HCT116 (cell line): ENCODE measurements around the gene ARMC2.

ENCODE experiments used
- ATF3 ChIP-seq: IDR thresholded peaks from 2 replicates; pipeline ENCODE4 v1.6.1; 2012
- CEBPB ChIP-seq: IDR thresholded peaks from 2 replicates; pipeline ENCODE4 v1.6.1; 2012; ENCODE audit warnings: low read depth
- CTCF ChIP-seq, 3 experiments: fragments of 200-600 bp in 1 of 3; sonication (generic) in 1 of 3; IDR thresholded peaks in 2 of 3; conservative IDR thresholded peaks in 1 of 3; 2 replicates each; pipeline ENCODE4 v1.5.1; 2012 to 2017; ENCODE audit warnings: low read depth in 2 of 3, low read length in 2 of 3, antibody characterized with exemption in 1 of 3, borderline replicate concordance in 1 of 3, control low read depth in 1 of 3, mild to moderate bottlenecking in 1 of 3, mixed read lengths in 1 of 3, mixed run types in 1 of 3, moderate library complexity in 1 of 3; ENCODE audit not compliant: insufficient read depth in 1 of 3
- EZH2 ChIP-seq: fragments of 200-600 bp; sonication (generic); IDR thresholded peaks from 2 replicates; pipeline ENCODE4 v1.6.1; 2017; ENCODE audit warnings: antibody characterized with exemption, mixed run types
- POLR2A ChIP-seq: IDR thresholded peaks from 2 replicates; pipeline ENCODE4 v1.7.0; 2011; ENCODE audit warnings: borderline replicate concordance; ENCODE audit not compliant: insufficient read depth, insufficient read length; ENCODE audit errors: extremely low read depth
- SRF ChIP-seq: IDR thresholded peaks from 2 replicates; pipeline ENCODE4 v1.6.1; 2012; ENCODE audit warnings: low read depth
- TCF7L2 ChIP-seq: IDR thresholded peaks from 2 replicates; pipeline ENCODE4 v1.7.0; 2011; ENCODE audit warnings: borderline replicate concordance, inconsistent platforms; ENCODE audit not compliant: insufficient read depth, insufficient read length; ENCODE audit errors: extremely low read depth

- TF ChIP-seq ATF3 (no peak), CTCF (IDR thresholded peaks at IDR 0.05 in 2 of 3, conservative IDR thresholded peaks at IDR 0.05 in 1 of 3; ENCODE audit: borderline replicate concordance in 1 of 3, insufficient read depth in 1 of 3, low read depth in 2 of 3, low read length in 2 of 3) (no peak), CEBPB (no peak), TCF7L2 (no peak), POLR2A (no peak), EZH2 (no peak), SRF (no peak)
Observed at GRCh38 chr6:108846628-108847027, 1.6 kb upstream of the ARMC2 start.
